Astrocyte (in vitro differentiated cells and primary cell): Measurements from ENCODE around the gene LAMC1.

Experiments used
- CTCF ChIP-seq: IDR thresholded peaks from 2 replicates; pipeline ENCODE4 v1.5.1; 2011; ENCODE audit warnings: low read depth, mild to moderate bottlenecking, inconsistent platforms, low read length, moderate library complexity; ENCODE audit not compliant: insufficient read depth
- EZH2 ChIP-seq: IDR thresholded peaks from 2 replicates; pipeline ENCODE4 v1.6.1; 2012; ENCODE audit warnings: mild to moderate bottlenecking, low read length, inconsistent platforms; ENCODE audit not compliant: insufficient read depth

DNA sequence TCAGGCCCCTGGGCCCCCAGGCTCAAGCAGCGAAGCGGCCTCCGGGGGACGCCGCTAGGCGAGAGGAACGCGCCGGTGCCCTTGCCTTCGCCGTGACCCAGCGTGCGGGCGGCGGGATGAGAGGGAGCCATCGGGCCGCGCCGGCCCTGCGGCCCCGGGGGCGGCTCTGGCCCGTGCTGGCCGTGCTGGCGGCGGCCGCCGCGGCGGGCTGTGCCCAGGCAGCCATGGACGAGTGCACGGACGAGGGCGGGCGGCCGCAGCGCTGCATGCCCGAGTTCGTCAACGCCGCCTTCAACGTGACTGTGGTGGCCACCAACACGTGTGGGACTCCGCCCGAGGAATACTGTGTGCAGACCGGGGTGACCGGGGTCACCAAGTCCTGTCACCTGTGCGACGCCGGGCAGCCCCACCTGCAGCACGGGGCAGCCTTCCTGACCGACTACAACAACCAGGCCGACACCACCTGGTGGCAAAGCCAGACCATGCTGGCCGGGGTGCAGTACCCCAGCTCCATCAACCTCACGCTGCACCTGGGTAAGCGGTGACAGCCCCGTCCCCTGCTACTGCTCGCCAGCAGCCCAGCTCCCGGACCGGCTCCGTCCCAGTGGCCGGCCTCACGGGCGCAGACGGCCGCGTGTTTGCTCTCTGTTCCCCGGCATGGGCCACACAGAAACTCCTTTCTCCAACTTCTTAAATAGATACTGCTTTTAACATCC is 539 bp downstream of the LAMC1 start:
- peak; percentile 4 for TF ChIP-seq CTCF
- TF ChIP-seq EZH2: no peak
